HG03558 (cell line): Measurements from ENCODE around the gene GSG1L.

ENCODE experiments used
- ATAC-seq: cut with Tn5 transposase; IDR thresholded peaks from one replicate; pipeline ENCODE4 v1.9.1; 2021; ENCODE audit warnings: moderate number of reproducible peaks; ENCODE audit not compliant: unreplicated experiment; ENCODE audit errors: extremely low read depth

Gene GSG1L

DNA sequence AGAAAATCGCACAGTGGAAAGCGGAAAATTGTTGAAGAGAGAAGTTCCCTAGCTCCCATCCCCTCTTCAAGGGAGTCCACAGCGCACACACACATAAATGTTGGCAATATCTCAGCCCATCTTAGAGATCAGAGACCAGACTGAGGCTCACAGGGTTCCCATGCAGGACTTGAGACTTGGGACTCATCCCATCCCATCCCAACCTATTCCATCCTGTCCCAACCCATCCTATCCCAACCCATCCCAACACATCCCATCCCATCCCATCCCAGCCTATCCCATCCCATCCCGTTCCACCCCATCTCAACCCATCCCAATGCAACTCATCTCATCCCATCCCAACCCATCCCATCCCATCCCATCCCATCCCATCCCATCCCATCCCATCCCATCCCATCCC lies 29.6 kb downstream of the GSG1L start:
- ATAC-seq, result no peak

DNA sequence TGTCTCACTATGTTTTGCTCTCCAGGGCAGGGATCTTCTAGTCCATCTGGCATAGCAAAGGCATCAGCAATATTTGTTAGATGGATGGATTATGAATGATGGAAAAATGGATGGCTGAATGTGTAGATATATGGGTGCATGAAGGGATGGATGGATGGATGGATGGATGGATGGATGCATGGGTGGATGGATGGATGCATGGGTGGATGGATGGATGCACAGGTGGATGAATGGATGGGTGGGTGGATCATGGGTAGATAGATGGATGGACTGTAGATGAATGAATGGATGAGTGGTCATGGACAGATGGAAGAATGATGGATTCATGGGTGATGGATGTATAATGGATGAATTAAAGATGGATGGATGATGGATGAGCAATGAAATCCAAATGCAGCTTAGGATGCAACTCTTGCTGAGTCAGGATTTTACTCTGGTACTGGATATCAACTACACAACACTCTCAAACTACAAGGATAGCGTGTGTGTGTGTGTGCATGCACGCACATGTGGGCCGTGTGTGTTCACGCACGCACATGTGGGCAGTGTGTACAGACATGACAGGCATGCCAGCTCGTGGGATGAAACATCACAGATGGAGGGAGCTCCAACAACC lies 34.0 kb downstream of the GSG1L start:
- no peak for ATAC-seq

DNA sequence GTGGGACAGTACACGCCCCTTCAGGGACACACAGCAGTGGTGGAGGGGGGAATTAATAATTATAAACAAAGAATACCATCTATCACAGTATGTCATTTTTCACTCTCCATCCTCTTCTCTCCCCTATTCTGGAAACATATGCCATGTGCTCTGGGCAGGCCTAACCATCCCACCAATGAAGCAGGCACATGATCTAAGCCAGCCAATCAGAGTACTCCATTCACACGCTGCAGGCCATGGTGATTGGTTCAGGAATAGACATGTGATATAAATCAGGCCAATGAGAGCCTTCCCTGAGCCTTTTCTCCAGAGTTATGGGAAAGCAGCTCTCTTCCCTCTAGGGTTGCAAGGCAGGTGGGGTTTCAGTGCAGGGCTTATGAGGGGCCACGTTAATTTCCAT lies 36.5 kb downstream of the GSG1L start:
- no peak for ATAC-seq

DNA sequence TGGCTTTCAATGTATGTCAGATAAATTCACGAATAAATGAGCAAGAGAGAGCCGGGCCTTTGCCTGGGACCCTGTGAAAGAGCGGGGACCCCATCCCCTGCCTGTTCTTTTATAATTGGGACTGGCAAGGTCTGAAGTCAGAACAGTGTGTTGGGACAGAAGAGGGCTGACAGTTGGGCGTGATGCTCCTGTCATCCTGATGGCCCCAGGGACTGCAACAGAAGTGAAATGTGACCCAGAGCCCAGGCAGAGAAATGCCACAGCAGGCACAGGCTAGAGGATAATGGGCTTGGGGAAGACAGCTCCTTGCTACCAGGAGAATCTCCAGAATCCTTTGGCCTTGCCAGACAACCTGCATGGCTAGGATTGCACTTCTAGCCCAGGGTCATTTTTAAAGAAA lies 37.9 kb downstream of the GSG1L start:
- no peak for ATAC-seq

DNA sequence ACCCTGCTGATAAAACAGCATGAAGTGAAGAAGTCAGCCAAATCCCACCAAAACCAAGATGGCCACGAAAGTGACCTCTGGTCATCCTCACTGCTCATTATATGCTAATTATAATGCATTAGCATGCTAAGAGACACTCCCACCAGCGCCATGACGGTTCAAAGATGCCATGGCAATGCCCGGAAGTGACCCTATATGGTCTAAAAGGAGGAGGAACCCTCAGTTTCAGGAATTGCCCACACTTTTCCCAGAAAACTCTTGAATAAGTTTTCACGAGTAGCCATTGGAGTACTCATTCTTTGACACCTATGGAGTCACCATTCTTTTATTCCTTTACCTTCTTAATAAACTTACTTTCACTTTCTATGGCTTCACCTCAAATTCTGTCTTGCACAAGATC lies 44.3 kb downstream of the GSG1L start:
- no peak for ATAC-seq

DNA sequence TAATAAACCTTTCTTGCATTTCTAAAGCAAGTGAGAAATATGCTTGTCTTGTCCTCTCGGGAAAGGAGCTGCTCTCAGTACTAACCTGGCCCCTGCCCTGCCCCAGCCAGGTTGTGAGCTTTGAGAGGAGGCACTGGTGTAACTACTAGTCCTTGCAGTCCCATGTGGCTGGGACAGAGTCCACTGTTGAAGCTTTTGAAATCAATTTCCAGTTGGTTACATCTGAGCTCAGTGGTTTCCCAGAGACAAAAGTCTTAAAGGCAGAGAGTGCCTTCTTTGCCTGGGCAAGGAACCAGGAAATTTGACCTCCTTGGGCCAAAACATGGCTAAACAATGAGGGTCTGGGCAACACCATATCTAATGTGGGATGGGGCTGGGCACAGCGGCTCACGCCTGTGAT lies 48.7 kb downstream of the GSG1L start:
- ATAC-seq, result no peak

DNA sequence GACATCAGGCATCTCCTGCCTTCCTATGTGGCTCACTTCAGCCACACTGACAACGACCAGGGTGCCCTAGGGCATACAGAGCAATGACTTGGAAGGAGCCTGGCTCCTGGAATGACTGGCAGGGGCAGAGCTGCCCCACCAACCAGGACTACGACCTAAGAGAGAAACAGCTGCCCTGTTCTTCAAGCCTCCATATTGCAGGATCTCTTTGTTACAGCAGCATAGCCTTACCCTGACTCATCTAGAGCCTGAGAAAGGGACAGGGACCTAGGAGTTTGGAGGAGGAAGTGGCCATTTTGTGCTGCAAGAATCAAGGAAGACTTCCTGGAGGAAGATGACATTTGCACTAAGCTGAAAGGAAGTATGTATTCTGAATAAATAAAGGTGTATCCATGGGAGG lies 49.6 kb downstream of the GSG1L start:
- no peak for ATAC-seq

DNA sequence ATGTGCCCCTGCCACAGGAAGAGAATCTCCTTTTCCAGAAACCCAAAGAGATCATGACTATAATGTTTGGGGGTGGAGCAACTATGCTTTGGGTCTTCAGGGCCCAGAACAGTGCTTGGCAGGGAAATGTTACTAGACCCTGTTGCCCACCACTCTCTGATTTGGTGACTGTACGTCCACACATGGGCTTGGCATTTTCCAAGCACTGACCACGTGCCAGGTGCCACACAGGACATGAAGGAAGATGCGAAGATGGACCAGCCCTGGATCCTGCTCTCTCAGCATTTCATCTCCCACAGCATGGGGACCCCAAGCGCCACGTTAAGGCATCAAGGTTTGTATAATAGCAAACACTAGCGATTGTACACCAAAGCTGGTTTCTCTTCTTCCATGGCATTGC lies 50.1 kb downstream of the GSG1L start:
- no peak for ATAC-seq

DNA sequence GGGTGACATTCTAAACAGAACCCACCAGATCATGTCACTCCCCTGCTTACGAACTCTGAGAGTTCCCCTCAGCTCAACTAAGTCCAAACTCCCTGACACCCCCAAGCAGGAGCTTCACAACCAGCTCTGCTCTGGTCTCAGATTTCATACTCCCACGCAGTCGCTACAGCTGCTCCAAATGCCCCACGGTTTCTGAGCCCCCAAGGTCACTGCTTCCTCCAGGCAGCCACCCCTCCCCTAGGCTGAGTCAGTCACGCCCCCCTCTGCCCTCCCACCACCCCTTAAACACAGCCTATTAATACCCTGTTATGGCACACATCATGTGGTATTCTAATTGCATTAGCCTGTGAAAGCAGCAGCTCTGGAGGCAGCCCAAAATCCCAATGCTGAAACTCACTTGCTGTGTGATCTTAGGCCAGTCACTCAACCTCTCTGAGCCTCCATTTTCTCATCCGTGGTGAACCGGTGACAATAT lies 51.5 kb downstream of the GSG1L start:
- no peak for ATAC-seq

DNA sequence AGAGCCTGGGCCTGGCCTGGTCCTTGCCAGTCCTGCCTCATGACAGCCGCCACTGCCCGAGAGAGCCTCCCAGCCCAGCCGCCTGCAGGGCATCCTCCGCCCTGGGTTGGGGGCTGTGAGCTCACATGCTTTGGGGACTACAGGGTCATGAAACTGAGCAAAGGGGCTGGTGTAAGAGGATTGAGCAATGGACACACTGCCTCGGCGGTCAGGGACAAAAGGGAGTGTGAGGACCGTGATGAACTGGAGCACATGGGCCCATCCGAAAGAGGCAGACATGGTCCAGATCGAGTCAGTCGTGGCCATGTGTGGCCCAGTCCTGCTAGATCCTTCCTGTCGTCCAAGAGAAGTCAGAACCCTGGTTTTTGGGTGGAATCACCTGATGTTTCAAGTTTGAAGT lies 52.3 kb downstream of the GSG1L start:
- no peak for ATAC-seq

DNA sequence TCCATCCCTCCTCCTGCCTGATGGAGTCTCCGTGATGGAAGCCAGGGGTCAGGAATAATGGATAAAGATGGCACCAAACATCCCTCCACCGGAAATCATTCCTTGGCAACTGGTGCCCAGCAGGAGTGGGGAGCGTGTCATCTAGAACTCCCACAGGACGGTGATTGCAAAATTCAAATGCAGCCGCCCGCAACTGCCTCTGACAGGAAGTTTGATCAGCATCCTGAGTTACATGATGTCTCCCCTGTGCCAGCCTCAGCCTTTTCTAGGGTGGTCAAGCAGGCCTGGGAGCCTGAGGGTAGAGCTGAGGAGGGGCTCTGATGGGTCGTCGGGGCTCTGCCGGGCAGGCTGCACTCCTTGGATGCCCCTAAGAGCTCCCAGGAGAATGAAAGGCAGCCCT lies 52.8 kb downstream of the GSG1L start:
- ATAC-seq, result no peak

DNA sequence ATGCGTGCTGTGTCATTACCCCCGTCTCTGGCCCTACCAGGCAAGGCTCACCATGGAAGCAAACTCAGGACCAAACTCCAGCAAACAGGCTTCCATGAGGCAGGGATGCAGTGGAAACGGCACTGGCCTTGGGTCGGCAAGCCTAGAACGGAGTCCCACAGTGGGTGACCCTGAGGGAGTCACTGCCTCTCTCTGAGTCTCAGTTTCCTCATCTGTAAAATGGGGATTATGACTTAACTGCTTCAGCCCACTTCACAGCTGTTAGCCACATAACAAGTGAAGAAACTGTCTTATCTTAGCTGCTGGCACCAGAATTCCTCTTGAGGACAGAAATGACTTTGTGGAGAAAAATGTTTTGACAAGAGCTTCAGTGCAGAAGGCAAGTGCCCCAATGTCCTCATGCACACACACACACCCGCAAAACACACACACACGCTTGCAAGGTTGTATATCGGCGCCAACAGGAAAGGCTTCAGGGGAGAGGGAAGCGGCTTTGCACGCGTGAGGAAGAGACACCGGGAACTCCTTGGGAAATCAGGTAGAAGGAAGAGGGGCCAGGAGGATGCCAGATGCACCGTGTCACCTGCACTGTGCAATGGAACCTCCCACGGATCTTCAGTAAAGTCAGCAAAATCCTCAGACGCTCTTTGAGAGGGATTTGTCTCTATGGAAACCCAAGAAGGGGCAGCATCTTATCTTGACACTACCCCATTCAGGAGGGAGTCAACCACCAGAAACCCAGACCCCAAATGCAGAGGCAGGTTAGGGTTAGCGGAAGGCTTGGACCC lies 53.7 kb downstream of the GSG1L start:
- ATAC-seq, result no peak

DNA sequence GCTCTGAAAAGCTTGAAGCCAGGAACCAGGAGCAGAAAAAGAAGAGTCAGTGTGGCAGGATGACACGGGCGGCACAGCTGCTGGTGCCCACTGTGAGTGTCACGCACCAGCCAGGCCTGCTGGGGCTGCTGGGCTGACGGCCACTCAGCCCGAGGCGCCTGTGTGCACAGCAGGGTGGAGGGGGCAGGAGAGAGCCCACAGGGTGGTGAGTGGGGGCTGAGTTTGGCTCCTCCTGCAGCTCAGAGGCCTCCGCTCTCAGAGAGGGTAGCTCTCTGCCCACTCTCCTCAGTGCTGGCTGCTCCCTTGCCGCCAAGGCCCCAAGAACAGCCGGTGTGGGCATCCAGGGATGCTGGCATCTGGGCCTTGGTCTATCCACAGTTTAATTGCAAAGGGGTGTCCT lies 59.6 kb downstream of the GSG1L start:
- ATAC-seq, result no peak

DNA sequence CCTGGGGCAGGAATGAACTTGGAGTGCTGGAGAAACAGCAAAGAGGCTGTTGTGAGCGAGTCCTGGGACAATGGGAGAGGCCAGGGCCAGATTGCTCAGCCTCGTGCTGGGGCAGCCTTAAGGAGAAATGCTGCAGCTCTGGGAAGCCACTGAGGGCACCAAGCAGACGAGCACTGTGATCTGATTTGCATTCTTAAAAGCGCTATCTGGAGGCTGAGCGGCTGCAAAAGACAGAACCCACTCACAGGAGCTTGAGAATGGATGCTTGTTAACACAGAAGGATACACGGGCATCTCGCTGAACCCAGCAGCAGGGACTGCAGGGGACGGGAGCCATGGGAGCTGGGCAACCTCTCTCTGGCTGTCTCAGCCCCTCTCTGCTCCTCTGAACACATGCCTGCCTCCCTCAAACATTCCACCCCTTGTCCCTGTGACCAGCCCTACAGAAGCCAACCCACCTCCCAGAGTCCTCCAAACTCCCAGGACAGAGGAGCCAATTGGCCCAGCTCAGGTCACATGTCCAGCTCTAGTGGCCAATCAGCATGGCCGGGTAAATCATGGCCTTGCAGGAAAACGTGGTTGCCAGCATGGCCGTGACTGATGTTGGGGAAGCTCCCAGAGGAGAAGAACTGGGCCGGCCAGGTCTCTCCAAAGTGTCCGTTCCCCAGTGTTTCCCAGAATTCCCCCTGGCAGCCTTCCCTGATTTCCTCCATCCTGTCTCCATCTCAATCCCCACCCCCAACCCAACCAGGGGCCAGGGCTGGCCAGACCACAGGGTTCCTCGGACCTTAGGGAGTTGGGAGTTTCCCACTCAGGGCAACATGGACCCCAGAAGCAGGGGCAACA lies 60.3 kb downstream of the GSG1L start:
- no peak for ATAC-seq

DNA sequence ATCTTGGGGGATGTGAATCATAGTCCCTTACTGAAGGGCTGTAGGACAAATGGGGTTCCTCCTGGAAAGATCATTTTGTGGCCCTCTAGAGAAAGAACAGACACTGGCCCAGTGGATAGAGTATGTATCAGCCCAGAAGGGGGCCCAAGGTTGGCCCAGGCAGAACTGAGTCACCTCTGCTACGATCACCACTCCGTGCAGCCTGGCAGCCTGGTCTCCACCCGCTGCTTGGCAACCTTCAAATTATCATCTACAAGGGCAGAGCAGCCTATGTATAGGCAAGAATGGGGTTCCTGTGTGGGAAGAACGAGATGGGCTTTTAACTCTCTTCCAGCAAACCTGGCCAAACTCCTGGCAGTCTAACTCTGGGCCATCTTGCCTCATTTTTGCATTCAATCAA lies 61.9 kb downstream of the GSG1L start:
- ATAC-seq, result no peak

DNA sequence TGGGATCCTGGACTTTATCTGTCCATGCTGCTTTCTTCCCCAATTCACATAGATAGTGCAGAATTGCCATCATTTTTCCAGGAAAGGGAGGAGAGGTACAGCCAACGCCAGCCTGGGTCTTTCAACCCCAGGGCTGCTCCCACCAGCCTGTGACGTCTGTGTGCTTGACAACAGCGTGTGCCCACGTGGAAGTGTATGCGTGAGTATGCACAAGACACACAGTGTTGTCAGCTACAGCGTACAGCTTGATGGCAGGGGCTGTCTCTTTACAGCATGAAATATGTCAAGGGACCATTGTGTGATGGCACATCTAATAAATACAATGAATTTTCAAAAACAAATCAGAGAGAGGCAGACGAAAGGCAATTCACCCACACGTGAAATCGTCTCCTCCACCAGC lies 62.3 kb downstream of the GSG1L start:
- no peak for ATAC-seq

DNA sequence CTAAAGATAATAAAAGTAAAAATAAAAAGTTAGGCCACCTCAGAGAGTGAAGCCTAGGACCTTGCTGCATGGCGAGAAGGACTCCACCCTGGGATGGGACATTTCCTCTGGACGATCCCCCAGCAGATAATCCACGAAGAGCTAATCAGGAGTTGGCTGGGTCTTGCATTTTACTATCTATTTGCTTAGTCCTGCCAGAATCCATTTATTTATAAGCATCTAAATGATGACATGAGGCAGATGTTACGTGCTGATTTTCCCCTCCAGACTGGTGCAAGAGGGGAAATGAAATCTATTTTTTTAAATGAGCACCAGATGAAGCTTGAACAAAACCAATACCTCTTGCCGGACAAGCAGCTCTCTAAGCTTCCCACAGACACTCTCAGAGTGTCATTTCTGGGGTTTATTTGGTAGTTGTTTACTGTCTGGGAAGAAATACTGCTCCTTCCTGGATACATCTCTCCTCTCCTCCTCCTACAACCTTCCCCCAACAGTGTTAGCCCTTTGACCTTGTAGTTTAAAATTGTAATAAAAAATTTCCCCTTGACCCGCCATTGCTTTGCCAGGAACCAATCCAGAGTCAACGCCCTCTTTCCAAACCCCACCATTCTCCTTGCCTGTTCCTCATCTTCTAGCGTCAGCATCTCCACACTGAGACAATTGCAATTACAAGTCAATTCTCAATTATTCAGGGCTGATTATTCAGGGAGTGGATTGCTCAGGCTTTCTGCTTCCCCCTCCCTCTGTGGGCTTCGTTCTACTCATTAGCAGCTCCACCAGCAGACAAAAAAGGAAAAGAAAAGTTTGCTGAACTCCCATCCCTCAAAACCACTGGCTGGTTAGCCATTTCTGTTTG lies 63.0 kb downstream of the GSG1L start:
- ATAC-seq, result no peak

DNA sequence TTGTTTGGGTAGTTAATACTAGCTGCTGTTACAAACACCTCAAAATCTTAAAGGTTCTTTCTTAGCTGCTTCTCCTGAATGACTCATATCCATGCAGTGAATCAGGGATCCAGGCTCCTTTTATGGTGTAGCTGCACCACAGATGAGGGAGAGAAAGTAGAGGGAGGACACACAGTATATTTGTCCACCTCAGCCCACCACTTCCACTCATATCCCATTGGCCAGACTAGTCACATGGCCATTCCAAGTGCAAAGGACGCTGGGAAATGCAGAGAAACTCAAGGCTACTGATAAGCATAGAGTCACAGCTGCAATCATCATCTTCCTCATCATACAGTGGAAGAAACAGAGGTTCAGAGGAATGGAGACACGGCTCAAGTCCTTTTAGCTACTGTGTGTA lies 63.8 kb downstream of the GSG1L start:
- no peak for ATAC-seq

DNA sequence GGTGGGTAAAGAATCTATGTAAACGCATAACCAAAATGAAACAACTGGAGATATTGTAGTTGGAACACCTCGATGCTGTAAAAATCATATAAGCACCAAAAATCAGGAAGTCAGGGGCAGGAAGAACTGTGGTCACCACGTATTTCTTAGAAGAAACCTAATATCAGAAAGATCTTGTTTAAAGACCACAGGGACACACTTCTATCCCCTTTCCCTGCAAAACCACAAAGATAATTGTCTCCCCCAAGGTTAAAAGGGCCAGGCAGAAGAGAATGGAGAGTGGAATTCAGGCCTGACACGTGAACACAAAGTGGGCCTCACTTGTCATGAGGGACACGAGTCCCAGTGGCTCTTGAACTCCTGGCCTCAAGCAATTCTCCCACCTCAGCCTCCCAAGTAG lies 68.1 kb downstream of the GSG1L start:
- no peak for ATAC-seq

DNA sequence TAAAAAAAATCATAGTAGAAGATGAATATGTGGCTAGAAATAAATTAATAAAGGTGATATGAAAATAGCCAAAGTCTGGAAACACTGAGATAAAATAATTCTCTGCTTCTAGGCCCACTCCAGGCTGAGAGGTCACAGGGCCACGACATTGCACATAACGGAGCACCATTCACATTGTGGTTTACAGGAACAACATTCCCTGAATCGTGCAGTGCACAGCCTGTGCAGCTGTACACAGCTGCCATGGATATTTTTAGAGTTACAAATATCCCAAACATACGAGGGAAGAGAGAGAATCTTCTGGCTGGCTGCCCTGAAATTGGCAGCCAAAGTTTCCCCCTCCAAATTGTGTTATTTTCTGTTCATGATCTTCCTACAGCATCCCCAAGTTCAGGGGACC lies 68.8 kb downstream of the GSG1L start:
- ATAC-seq, result no peak
